Left renal pelvis (tissue), 4 donors: ENCODE measurements around the gene PKP3. TPM values are rescaled to one million over a fixed set of nuclear protein-coding genes. Genes with fewer than 3 reads are reported as not detected.

Experiments
- polyA plus RNA-seq, 4 donors: library from polyadenylated mRNA; unstranded; fragments of 120-200 nt; gene quantifications; one replicate each; pipeline ENCODE4 v1.2.1, GENCODE V29; 2013; ENCODE audit not compliant: insufficient read length in 4 of 4

The PKP3 gene
- polyA plus RNA-seq, 4 donors = 0.38 to 9.1 (median 4.9) TPM

Other genes with a start within 250 kb of the PKP3 start
- gene SCGB1C1, start 201.1 kb upstream of the PKP3 start, polyA plus RNA-seq = not detected
- 10 to 100 TPM; 38.7 to 46.1 (median 45.8) TPM for gene BET1L, start 186.8 kb upstream of the PKP3 start, polyA plus RNA-seq
- 10 to 100 TPM; 68.7 to 87.3 (median 84.3) TPM for gene RIC8A, start 186.5 kb upstream of the PKP3 start, polyA plus RNA-seq
- 10 to 100 TPM; 22.6 to 38.2 (median 25.7) TPM for gene SIRT3, start 157.9 kb upstream of the PKP3 start, polyA plus RNA-seq
- gene PSMD13, start 157.2 kb upstream of the PKP3 start, polyA plus RNA-seq = 100 to 1,000 TPM; 103 to 148 (median 140) TPM
- under 1 TPM; 0.04 to 0.50 (median 0.22) TPM for gene NLRP6, start 115.8 kb upstream of the PKP3 start, polyA plus RNA-seq
- gene PGGHG, start 105.1 kb upstream of the PKP3 start, polyA plus RNA-seq = 10 to 100 TPM in 3 of 4 donors, 1 to 10 TPM in 1; 8.3 to 25.1 (median 16.7) TPM
- under 1 TPM in 3 of 4 donors, not detected in 1; 0.18 to 0.49 (median 0.35) TPM for gene IFITM5, start 94.7 kb upstream of the PKP3 start, polyA plus RNA-seq
- 100 to 1,000 TPM; 157 to 239 (median 215) TPM for gene IFITM2, start 86.4 kb upstream of the PKP3 start, polyA plus RNA-seq
- 10 to 100 TPM; 25.0 to 40.4 (median 35.2) TPM for gene IFITM1, start 80.2 kb upstream of the PKP3 start, polyA plus RNA-seq
- 100 to 1,000 TPM; 285 to 490 (median 450) TPM for gene IFITM3, start 73.3 kb upstream of the PKP3 start, polyA plus RNA-seq
- 10 to 100 TPM; 48.1 to 95.7 (median 66.5) TPM for gene B4GALNT4, start 24.7 kb upstream of the PKP3 start, polyA plus RNA-seq
- 10 to 100 TPM; 13.2 to 50.5 (median 35.5) TPM for gene SIGIRR, start 20.8 kb downstream of the PKP3 start, polyA plus RNA-seq
- gene ANO9, start 47.8 kb downstream of the PKP3 start, polyA plus RNA-seq = 10 to 100 TPM in 2 of 4 donors, 1 to 10 TPM in 1, under 1 TPM in 1; 0.72 to 14.7 (median 9.9) TPM
- 10 to 100 TPM; 22.9 to 46.4 (median 31.0) TPM for gene PTDSS2, start 56.1 kb downstream of the PKP3 start, polyA plus RNA-seq
- gene RNH1, start 113.0 kb downstream of the PKP3 start, polyA plus RNA-seq = 100 to 1,000 TPM in 1 of 4 donors, 10 to 100 TPM in 3; 75.4 to 108 (median 87.4) TPM
- gene HRAS, start 141.4 kb downstream of the PKP3 start, polyA plus RNA-seq = 10 to 100 TPM; 30.9 to 55.9 (median 41.2) TPM
- gene LRRC56, start 143.3 kb downstream of the PKP3 start, polyA plus RNA-seq = 1 to 10 TPM; 1.4 to 6.6 (median 3.2) TPM
- 1 to 10 TPM in 3 of 4 donors, under 1 TPM in 1; 0.75 to 7.5 (median 2.8) TPM for gene LMNTD2, start 166.5 kb downstream of the PKP3 start, polyA plus RNA-seq
- gene RASSF7, start 166.8 kb downstream of the PKP3 start, polyA plus RNA-seq = 10 to 100 TPM in 3 of 4 donors, 1 to 10 TPM in 1; 6.0 to 69.8 (median 35.6) TPM
- 10 to 100 TPM; 17.5 to 30.4 (median 18.9) TPM for gene PHRF1, start 182.3 kb downstream of the PKP3 start, polyA plus RNA-seq
- 10 to 100 TPM in 1 of 4 donors, 1 to 10 TPM in 3; 4.6 to 14.7 (median 8.5) TPM for gene IRF7, start 221.7 kb downstream of the PKP3 start, polyA plus RNA-seq
- gene CDHR5, start 230.7 kb downstream of the PKP3 start, polyA plus RNA-seq = 10 to 100 TPM in 3 of 4 donors, 1 to 10 TPM in 1; 2.1 to 50.6 (median 33.0) TPM
- gene SCT, start 233.0 kb downstream of the PKP3 start, polyA plus RNA-seq = 1 to 10 TPM in 2 of 4 donors, under 1 TPM in 1, not detected in 1; 0.47 to 3.1 (median 1.4) TPM
- gene DRD4, start 243.1 kb downstream of the PKP3 start, polyA plus RNA-seq = 1 to 10 TPM in 3 of 4 donors, under 1 TPM in 1; 0.35 to 5.0 (median 1.6) TPM